Fibroblast of the aortic adventitia (primary cell): Measurements from ENCODE around the gene LCP1. TPM values are rescaled to one million over a fixed set of nuclear protein-coding genes. Genes with fewer than 3 reads are reported as not detected.
"Not testable (repeated sequence)": the region's sequence is repeated elsewhere in the genome, so short reads cannot be mapped to it uniquely, and the experiment has no call there.

Experiments used
- DNase-seq: peaks from one replicate; pipeline ENCODE4 v3.0.0-alpha.2; 2010; ENCODE audit warnings: low read depth
- H3K4me3 ChIP-seq: 2 replicates; pipeline ENCODE4 v1.5.1; 2011; ENCODE audit warnings: low read depth, mild to moderate bottlenecking, control low read depth, low read length, moderate library complexity
- total RNA-seq: library from RNA; depleted of rRNA; stranded (reverse); fragments of >200 nt; gene quantifications from 2 replicates; pipeline ENCODE4 v1.2.3, GENCODE V29; 2012; ENCODE audit warnings: low replicate concordance
- TF ChIP-seq, protein P1 (sequence below): IDR thresholded peaks from 2 replicates; pipeline ENCODE4 v1.5.1; 2011; ENCODE audit warnings: mild to moderate bottlenecking, low read length, control low read depth, inconsistent platforms; ENCODE audit not compliant: insufficient read depth

The LCP1 gene, protein sequence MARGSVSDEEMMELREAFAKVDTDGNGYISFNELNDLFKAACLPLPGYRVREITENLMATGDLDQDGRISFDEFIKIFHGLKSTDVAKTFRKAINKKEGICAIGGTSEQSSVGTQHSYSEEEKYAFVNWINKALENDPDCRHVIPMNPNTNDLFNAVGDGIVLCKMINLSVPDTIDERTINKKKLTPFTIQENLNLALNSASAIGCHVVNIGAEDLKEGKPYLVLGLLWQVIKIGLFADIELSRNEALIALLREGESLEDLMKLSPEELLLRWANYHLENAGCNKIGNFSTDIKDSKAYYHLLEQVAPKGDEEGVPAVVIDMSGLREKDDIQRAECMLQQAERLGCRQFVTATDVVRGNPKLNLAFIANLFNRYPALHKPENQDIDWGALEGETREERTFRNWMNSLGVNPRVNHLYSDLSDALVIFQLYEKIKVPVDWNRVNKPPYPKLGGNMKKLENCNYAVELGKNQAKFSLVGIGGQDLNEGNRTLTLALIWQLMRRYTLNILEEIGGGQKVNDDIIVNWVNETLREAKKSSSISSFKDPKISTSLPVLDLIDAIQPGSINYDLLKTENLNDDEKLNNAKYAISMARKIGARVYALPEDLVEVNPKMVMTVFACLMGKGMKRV
- total RNA-seq, result 0.25 and 0.99 TPM in 2 replicates

DNA sequence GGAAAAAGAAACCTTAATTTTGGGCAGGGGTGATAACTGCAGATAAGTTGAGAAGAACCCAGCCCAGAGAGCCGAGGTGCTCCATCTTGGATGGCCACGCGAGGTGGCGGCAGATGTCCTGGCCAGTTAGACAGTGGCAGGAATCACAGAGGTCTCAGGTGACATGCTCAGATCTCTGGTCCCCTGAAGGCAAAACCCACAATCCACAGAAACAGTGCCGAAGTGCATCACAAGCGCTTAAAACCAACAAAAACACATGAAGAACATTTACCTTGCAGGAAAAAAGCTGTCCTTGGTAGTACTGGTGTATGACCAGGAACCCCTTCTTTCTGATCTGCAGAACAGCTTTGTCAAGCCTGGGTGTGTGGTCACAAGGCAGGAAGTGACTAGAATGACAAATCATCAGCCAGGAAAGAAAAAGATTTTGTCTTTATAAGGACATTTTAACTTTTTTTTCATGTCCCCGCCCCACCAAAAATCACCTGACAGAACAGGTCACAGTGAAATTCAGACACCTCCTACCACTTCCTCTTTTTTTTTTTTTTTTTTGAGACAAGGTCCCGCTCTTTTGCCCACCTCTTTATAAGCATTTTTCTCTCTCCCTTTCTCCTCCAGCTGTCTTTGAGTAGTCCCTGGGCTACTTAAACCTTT, at the start of gene LCP1:
TSS of gene LCP1 (minus strand) at position 338 of the 651 bp plus-strand sequence. CDS start 22,515 bp downstream, outside the sequence.
- DNase-seq, result no peak
- H3K4me3 ChIP-seq, result no peak within 1 kb of the TSS
- TF ChIP-seq, protein P1, sequence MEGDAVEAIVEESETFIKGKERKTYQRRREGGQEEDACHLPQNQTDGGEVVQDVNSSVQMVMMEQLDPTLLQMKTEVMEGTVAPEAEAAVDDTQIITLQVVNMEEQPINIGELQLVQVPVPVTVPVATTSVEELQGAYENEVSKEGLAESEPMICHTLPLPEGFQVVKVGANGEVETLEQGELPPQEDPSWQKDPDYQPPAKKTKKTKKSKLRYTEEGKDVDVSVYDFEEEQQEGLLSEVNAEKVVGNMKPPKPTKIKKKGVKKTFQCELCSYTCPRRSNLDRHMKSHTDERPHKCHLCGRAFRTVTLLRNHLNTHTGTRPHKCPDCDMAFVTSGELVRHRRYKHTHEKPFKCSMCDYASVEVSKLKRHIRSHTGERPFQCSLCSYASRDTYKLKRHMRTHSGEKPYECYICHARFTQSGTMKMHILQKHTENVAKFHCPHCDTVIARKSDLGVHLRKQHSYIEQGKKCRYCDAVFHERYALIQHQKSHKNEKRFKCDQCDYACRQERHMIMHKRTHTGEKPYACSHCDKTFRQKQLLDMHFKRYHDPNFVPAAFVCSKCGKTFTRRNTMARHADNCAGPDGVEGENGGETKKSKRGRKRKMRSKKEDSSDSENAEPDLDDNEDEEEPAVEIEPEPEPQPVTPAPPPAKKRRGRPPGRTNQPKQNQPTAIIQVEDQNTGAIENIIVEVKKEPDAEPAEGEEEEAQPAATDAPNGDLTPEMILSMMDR, result no peak

DNA sequence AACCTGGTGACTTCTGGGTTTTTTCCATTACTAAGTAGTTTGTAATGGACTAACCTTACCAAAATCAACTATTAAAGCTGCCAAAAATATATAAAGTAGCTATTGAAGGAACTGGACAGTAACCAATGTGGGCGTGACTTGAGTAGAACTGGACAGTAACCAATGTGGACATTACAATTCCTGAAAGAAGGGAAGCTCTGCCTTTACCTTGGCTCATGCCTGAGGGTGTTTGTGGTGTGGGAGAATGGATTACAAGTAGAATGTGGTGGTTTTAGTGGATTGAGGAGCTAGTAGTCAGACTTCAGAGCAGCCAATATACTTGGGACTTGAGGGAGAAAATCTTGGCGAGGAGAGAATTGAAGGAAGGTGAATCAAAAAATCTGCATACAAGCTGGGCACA, 47.3 kb upstream of the LCP1 start:
- TF ChIP-seq, protein P1, result no peak
- H3K4me3 ChIP-seq, result no peak overlapping the region
- peak; percentile 63 for DNase-seq

DNA sequence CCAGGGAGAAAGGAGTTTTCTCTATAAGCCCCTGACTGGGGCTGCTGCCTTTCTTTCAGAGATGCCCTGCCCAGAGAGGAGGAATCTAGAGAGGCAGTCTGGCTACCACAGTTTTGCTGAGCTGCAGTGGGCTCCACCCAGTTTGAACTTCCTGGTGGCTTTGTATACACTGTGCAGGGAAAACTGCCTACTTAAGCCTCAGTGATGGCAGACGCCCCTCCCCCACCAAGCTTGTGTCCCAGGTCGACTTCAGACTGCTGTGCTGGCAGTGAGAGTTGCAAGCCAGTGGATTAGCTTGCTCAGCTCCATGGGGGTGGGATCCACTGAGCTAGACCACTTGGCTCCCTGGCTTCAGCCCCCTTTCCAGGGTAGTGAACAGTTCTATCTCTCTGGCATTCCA, 38.3 kb upstream of the LCP1 start:
- H3K4me3 ChIP-seq, DNase-seq: not testable (repeated sequence)

DNA sequence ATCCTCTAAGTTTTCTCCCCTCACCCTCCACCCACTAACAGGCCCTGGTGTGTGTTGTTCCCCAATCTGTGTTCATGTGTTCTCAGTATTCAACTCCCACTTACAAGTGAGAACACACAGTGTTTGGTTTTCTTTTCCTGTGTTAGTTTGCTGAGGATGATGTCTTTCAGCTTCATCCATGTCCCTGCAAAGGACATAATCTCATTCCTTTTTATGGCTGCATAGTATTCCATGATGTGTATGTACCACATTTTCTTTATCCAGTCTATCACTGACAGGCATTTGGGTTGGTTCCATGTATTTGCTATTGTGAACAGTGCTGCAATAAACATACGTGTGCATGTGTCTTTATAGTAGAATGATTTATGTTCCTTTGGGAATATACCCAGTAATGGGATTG, 32.8 kb upstream of the LCP1 start:
- DNase-seq, H3K4me3 ChIP-seq: not testable (repeated sequence)

DNA sequence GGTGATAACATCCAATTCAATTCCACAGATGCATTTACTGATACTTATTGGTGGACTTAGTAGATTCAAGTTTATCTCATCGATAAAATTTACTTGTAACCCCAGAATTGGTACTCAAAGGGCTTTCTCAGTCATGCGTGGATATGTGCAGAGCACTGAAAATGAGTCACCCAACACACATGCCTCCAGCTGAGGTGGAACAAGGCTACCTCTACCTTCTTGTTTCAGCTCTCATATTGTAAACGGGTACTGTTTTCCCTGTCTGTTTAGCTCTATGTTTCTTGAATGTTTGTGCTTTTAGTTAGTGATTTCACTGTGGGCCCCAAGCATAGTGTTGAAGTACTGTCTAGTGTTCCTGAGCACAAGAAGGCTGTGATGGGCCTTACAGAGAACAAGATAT, 31.3 kb upstream of the LCP1 start:
- TF ChIP-seq, protein P1, result no peak
- no peak overlapping the region for H3K4me3 ChIP-seq
- DNase-seq, result no peak

DNA sequence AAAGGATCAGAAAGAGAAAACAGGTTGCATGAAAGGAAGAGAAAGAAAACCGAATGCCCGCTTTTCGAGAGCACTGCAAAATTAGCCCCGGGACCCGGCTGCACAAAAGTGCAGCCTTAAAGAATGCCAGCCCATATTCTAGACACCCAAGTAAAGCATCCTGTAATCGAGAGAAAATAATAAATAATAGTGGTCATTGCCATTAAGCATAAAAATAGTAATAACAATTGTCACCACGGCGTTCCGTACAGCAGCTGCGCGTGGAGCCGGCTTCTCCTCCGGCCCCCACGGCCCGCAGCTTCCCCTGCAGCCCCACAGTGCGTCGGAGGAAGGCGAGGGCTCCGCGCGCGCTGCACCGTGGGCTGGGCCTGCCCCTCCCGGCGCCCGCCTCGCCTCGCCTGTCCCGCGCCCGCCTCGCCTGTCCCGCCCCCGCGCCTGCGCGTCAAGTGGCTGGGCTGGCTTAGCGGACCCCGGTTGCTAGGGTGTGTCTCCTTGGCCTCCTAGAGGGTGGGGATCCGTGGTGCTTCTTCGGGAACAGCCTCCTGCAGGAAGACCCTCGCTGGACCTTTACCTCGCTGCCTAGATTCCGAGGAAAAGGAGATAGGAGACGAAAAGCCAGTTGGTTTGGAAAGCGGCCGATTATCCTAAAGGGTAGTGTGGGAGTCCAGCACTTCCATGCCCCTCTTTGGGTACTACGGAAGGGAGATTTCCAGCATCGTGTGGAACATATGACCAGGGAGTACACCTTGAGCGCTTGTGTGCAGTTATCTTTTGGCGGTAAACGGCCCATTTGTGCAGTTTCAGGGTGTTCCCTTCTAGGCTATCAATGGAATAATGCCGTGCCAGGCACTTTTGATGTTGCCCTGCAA, 29.7 kb upstream of the LCP1 start, which contains the start of gene LRRC63:
TSS of gene LRRC63 (plus strand) at position 446 of the 869 bp plus-strand sequence. CDS start 1,107 bp downstream, outside the sequence.
- DNase-seq, result peak; percentile 40
- TF ChIP-seq, protein P1, result no peak
- peak within 1 kb of the TSS; percentile 65 for H3K4me3 ChIP-seq

DNA sequence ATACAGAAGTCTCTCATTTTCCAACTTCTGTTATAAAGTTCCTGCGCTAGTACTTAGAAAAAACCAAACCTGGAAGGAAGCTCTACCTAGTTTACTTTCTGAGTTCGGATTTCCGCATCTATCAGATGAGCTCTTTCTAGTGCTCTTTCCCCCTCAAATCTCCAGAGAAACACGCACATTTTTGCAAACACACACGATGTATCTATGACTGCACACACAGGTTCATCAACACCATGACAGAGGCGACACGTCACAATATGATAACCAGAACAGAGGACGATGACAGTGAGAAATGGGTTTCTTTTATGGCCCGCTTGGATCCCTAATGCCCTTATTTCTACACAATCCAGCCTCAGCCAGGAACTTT, 29.1 kb upstream of the LCP1 start:
- TF ChIP-seq, protein P1, result no peak
- H3K4me3 ChIP-seq, result peak overlapping the region; percentile 65
- DNase-seq, result peak; percentile 5
